GM21717 (cell line): Measurements from ENCODE around the gene SMYD3.
"Not testable (repeated sequence)": the region's sequence is repeated elsewhere in the genome, so short reads cannot be mapped to it uniquely, and the experiment has no call there.

Source experiments
- ATAC-seq: cut with Tn5 transposase; IDR thresholded peaks from one replicate; pipeline ENCODE4 v1.9.1; 2021; ENCODE audit warnings: mild to moderate bottlenecking, moderate library complexity; ENCODE audit not compliant: unreplicated experiment

Gene SMYD3

GRCh38 chr1:246048693-246049092 lies 458.4 kb downstream of the SMYD3 start:
- ATAC-seq: no peak

- ATAC-seq: no peak
These were observed 463.5 kb downstream of the SMYD3 start for GRCh38 chr1:246043556-246043955.

- no peak for ATAC-seq
These were observed 465.7 kb downstream of the SMYD3 start for GRCh38 chr1:246041360-246041759.

GRCh38 chr1:246040200-246040890 lies 466.7 kb downstream of the SMYD3 start:
- ATAC-seq: no peak

GRCh38 chr1:246039584-246039983 lies 467.5 kb downstream of the SMYD3 start:
- no peak for ATAC-seq

GRCh38 chr1:246037832-246038231 lies 469.2 kb downstream of the SMYD3 start:
- ATAC-seq: no peak

- no peak for ATAC-seq
These were observed 470.9 kb downstream of the SMYD3 start for GRCh38 chr1:246036175-246036574.

- ATAC-seq: no peak
These were observed 472.0 kb downstream of the SMYD3 start for GRCh38 chr1:246035060-246035541.

GRCh38 chr1:246034630-246035029 lies 472.4 kb downstream of the SMYD3 start:
- ATAC-seq: no peak

GRCh38 chr1:246032984-246033383 lies 474.1 kb downstream of the SMYD3 start:
- no peak for ATAC-seq

- ATAC-seq: no peak
These were observed 475.0 kb downstream of the SMYD3 start for GRCh38 chr1:246032031-246032551.

- ATAC-seq: no peak
These were observed 477.5 kb downstream of the SMYD3 start for GRCh38 chr1:246029616-246030015.

- not testable (repeated sequence) for ATAC-seq
These were observed 483.0 kb downstream of the SMYD3 start for GRCh38 chr1:246024118-246024517.

GRCh38 chr1:246020211-246020954 lies 486.7 kb downstream of the SMYD3 start:
- no peak for ATAC-seq

GRCh38 chr1:246018146-246018545 lies 488.9 kb downstream of the SMYD3 start:
- ATAC-seq: no peak

- ATAC-seq: no peak
These were observed 494.7 kb downstream of the SMYD3 start for GRCh38 chr1:246012341-246012740.

GRCh38 chr1:246010386-246010785 lies 496.7 kb downstream of the SMYD3 start:
- no peak for ATAC-seq

GRCh38 chr1:246008363-246008831 lies 498.7 kb downstream of the SMYD3 start:
- no peak for ATAC-seq

GRCh38 chr1:246005067-246005466 lies 502.0 kb downstream of the SMYD3 start:
- no peak for ATAC-seq

GRCh38 chr1:246004301-246004700 lies 502.8 kb downstream of the SMYD3 start:
- no peak for ATAC-seq

- ATAC-seq: no peak
These were observed 503.7 kb downstream of the SMYD3 start for GRCh38 chr1:246003442-246003730.
